ENCODE measurements around the gene TRAPPC10. TPM values are rescaled to one million over a fixed set of nuclear protein-coding genes. Genes with fewer than 3 reads are reported as not detected.
A peak's percentile ranks its signal among the peaks of the same experiment; 100 is the strongest.
"Not testable (repeated sequence)": the region's sequence is repeated elsewhere in the genome, so short reads cannot be mapped to it uniquely, and the experiment has no call there.

The TRAPPC10 gene
- total and polyA plus RNA-seq, 9 of the 15 experiments (the other 6 are each of a cell fraction or from before 2014, with no cell fraction given) = 1.1 to 33.8 (median 24.3) TPM

- not testable (repeated sequence) for H3K79me2 ChIP-seq (ENCODE audit: control insufficient read depth, insufficient read depth, low read length)
- no CpG with 5 or more reads among the region's 22 CpGs for WGBS (ENCODE audit: insufficient coverage, low coverage, missing lambda C conversion rate)
These were observed 132.9 kb downstream of the TRAPPC10 start for GRCh38 chr21:44144784-44145602.

GRCh38 chr21:44145616-44146015, 133.5 kb downstream of the TRAPPC10 start:
- not testable (repeated sequence) for FAIRE-seq
- in situ Hi-C loops (cut with MboI) = loop anchor here (25.0 kb wide), 1 partner anchor 358 kb away; the partner anchor contains the start of genes CSTB and RRP1
- no CpG with 5 or more reads among the region's 12 CpGs for WGBS (ENCODE audit: insufficient coverage, low coverage, missing lambda C conversion rate)

More at GRCh38 chr21:44144784-44145602, 132.9 kb downstream of the TRAPPC10 start:
- in situ Hi-C loops (cut with MboI) = loop anchor here (25.0 kb wide), 1 partner anchor 358 kb away; the partner anchor contains the start of genes CSTB and RRP1
- H3K9ac ChIP-seq (ENCODE audit: insufficient read depth in 1 of 2, low read depth in 2 of 2, low read length in 2 of 2); CTCF ChIA-PET (ENCODE audit: low intra/inter-chr PET ratio); POLR2A ChIA-PET; H3K9me1 ChIP-seq (ENCODE audit: control insufficient read depth, insufficient read depth, low read length); H3K9me3 ChIP-seq (replicated peaks; ENCODE audit: control insufficient read depth, insufficient read depth, low read depth, low read length); H3K36me3 ChIP-seq (ENCODE audit: control insufficient read depth, insufficient read depth, low read length); H2AFZ ChIP-seq (ENCODE audit: low read depth, low read length); H3K4me1 ChIP-seq (replicated peaks in 1 of 2; ENCODE audit: control insufficient read depth in 2 of 2, insufficient read depth in 2 of 2, low read length in 2 of 2); H3K27ac ChIP-seq (ENCODE audit: extremely low read depth, low read depth, low read length); H3K27me3 ChIP-seq (ENCODE audit: control insufficient read depth in 2 of 2, insufficient read depth in 2 of 2, low read length in 2 of 2); H4K20me1 ChIP-seq (replicated peaks; ENCODE audit: control insufficient read depth, insufficient read depth, low read length); H3K4me3 ChIP-seq; intact Hi-C loops (cut with micrococcal nuclease); H3K4me2 ChIP-seq (ENCODE audit: insufficient read depth, low read length); DNase-seq (ENCODE audit: extremely low read depth in 1 of 4, low spot score in 3 of 4); ATAC-seq: not testable (repeated sequence)
- peak; percentile 78 for FAIRE-seq
- TSS peak; percentile 75 for BruUV-seq (replicated peaks)

More at GRCh38 chr21:44145616-44146015, 133.5 kb downstream of the TRAPPC10 start:
- H3K27me3 ChIP-seq (ENCODE audit: control insufficient read depth in 2 of 2, insufficient read depth in 2 of 2, low read length in 2 of 2); H3K4me3 ChIP-seq; intact Hi-C loops (cut with micrococcal nuclease); CTCF ChIA-PET (ENCODE audit: low intra/inter-chr PET ratio); H3K79me2 ChIP-seq (ENCODE audit: control insufficient read depth, insufficient read depth, low read length); H3K9ac ChIP-seq (ENCODE audit: insufficient read depth in 1 of 2, low read depth in 2 of 2, low read length in 2 of 2); BruUV-seq (replicated peaks); H3K27ac ChIP-seq (ENCODE audit: extremely low read depth, low read depth, low read length); H3K4me2 ChIP-seq (ENCODE audit: insufficient read depth, low read length); ATAC-seq; H4K20me1 ChIP-seq (replicated peaks; ENCODE audit: control insufficient read depth, insufficient read depth, low read length); H3K9me1 ChIP-seq (ENCODE audit: control insufficient read depth, insufficient read depth, low read length); DNase-seq (ENCODE audit: extremely low read depth in 1 of 4, low spot score in 3 of 4); H2AFZ ChIP-seq (ENCODE audit: low read depth, low read length); POLR2A ChIA-PET; H3K9me3 ChIP-seq (replicated peaks; ENCODE audit: control insufficient read depth, insufficient read depth, low read depth, low read length); H3K4me1 ChIP-seq (replicated peaks in 1 of 2; ENCODE audit: control insufficient read depth in 2 of 2, insufficient read depth in 2 of 2, low read length in 2 of 2); H3K36me3 ChIP-seq (ENCODE audit: control insufficient read depth, insufficient read depth, low read length): not testable (repeated sequence)

Data from K562 (cell line).